DND-41 (cell line): ENCODE data around the gene DGKE.

Experiments
- EZH2 ChIP-seq: IDR thresholded peaks from 3 replicates; pipeline ENCODE4 v1.6.1; 2012; ENCODE audit warnings: borderline replicate concordance, low read depth, mild to moderate bottlenecking, moderate library complexity, low read length, inconsistent platforms; ENCODE audit not compliant: severe bottlenecking
- TF ChIP-seq, protein P1 (sequence below): IDR thresholded peaks from 2 replicates; pipeline ENCODE4 v1.5.1; 2012; ENCODE audit warnings: borderline replicate concordance, low read length, moderate library complexity, mild to moderate bottlenecking; ENCODE audit not compliant: poor library complexity, severe bottlenecking; ENCODE audit errors: extremely low read depth

DNA sequence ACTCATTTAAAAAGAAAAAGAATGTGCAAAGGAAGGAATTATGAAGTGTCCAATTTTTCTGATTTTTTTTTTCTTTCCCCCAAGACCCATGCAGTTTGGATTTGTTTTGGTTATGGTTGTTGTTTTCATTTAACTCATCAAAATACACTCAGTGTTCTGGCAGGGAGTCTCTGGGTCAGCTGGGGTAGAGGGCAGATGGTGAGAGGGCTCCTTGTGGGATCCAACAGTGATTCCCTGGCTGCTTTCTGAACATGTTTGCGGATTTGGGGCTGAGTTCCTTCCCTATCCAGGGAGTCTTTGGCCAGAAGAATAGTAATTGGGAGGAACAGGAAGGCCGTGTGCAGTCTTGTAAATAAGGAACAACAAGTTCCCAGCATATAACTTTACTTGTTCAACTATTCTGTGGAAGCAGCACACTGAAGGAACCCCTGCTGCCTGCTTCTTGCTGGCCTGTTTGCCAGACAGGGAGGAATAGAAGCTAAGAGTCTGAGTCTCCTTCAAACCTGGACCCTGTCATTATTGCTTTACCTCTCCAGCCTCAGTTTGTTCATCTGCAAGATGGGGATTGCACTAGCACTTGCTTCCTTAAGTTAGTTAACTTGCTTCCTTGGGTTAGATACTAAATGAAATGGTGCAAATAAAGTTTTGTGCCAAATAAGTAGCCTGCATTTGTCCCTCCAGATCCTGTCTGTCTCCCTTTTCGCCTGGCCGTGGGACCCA is 32.3 kb upstream of the DGKE start:
- TF ChIP-seq, protein P1, sequence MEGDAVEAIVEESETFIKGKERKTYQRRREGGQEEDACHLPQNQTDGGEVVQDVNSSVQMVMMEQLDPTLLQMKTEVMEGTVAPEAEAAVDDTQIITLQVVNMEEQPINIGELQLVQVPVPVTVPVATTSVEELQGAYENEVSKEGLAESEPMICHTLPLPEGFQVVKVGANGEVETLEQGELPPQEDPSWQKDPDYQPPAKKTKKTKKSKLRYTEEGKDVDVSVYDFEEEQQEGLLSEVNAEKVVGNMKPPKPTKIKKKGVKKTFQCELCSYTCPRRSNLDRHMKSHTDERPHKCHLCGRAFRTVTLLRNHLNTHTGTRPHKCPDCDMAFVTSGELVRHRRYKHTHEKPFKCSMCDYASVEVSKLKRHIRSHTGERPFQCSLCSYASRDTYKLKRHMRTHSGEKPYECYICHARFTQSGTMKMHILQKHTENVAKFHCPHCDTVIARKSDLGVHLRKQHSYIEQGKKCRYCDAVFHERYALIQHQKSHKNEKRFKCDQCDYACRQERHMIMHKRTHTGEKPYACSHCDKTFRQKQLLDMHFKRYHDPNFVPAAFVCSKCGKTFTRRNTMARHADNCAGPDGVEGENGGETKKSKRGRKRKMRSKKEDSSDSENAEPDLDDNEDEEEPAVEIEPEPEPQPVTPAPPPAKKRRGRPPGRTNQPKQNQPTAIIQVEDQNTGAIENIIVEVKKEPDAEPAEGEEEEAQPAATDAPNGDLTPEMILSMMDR: no peak
- no peak for TF ChIP-seq EZH2
